Measurements from ENCODE around the gene ALDH3A2.

ALDH3A2 gene

GRCh38 chr17:19641687-19642372, 6.7 kb upstream of the ALDH3A2 start:
- DNase-seq (ENCODE audit: low read depth) = no peak
- no peak for TF ChIP-seq CTCF (conservative IDR thresholded peaks at IDR 0.05; ENCODE audit: low read depth, low read length)
- H3K4me3 ChIP-seq (ENCODE audit: low read depth, low read length) = no peak overlapping the region

GRCh38 chr17:19642373-19642893, 6.1 kb upstream of the ALDH3A2 start:
- TF ChIP-seq CTCF (conservative IDR thresholded peaks at IDR 0.05; ENCODE audit: low read depth, low read length) = no peak
- no peak overlapping the region for H3K4me3 ChIP-seq (ENCODE audit: low read depth, low read length)
- DNase-seq (ENCODE audit: low read depth) = no peak

GRCh38 chr17:19644493-19645210, 3.9 kb upstream of the ALDH3A2 start:
- no peak for TF ChIP-seq CTCF (conservative IDR thresholded peaks at IDR 0.05; ENCODE audit: low read depth, low read length)
- H3K4me3 ChIP-seq (ENCODE audit: low read depth, low read length) = no peak overlapping the region
- DNase-seq (ENCODE audit: low read depth) = peak; percentile 59

GRCh38 chr17:19645734-19646201, 2.8 kb upstream of the ALDH3A2 start:
- peak; percentile 39 for DNase-seq (ENCODE audit: low read depth)
- H3K4me3 ChIP-seq (ENCODE audit: low read depth, low read length) = no peak overlapping the region
- peak; percentile 65 for TF ChIP-seq CTCF (conservative IDR thresholded peaks at IDR 0.05; ENCODE audit: low read depth, low read length)

- TF ChIP-seq CTCF (conservative IDR thresholded peaks at IDR 0.05; ENCODE audit: low read depth, low read length) = no peak
- DNase-seq (ENCODE audit: low read depth) = peak; percentile 42
- no peak overlapping the region for H3K4me3 ChIP-seq (ENCODE audit: low read depth, low read length)
These were observed 1.5 kb upstream of the ALDH3A2 start for GRCh38 chr17:19646788-19647696.

GRCh38 chr17:19647697-19648474, 665 bp upstream of the ALDH3A2 start:
- TF ChIP-seq CTCF (conservative IDR thresholded peaks at IDR 0.05; ENCODE audit: low read depth, low read length) = no peak
- peak overlapping the region; percentile 85 for H3K4me3 ChIP-seq (ENCODE audit: low read depth, low read length)
- peak; percentile 85 for DNase-seq (ENCODE audit: low read depth)

All from choroid plexus epithelial cell (primary cell).